NCI-H82 treated with DMSO at 0.1 percent for 48 hours (cell line): ENCODE measurements around the gene CPLANE2.
"Not testable (repeated sequence)": the region's sequence is repeated elsewhere in the genome, so short reads cannot be mapped to it uniquely, and the experiment has no call there.

Experiments
- DNase-seq: peaks from one replicate; lab custom pipeline; 2025; ENCODE audit not compliant: unreplicated experiment; lab: John Stamatoyannopoulos, UW

The CPLANE2 gene

GRCh38 chr1:16236511-16237342, at the start of gene CPLANE2:
Gene CPLANE2 (minus strand): TSS chr1:16237183. CDS start chr1:16236742, 441 bp downstream.
- DNase-seq, result peak; percentile 86

- DNase-seq, result peak; percentile 68
Observed at GRCh38 chr1:16286122-16286521, 49.1 kb upstream of the CPLANE2 start.

GRCh38 chr1:16281765-16282164, 44.8 kb upstream of the CPLANE2 start:
- DNase-seq, result no peak

GRCh38 chr1:16279186-16279585, 42.2 kb upstream of the CPLANE2 start:
- no peak for DNase-seq

GRCh38 chr1:16276302-16277030, 39.5 kb upstream of the CPLANE2 start:
- DNase-seq, result no peak

GRCh38 chr1:16275591-16275990, 38.6 kb upstream of the CPLANE2 start:
- DNase-seq, result no peak

GRCh38 chr1:16267690-16268180, 30.8 kb upstream of the CPLANE2 start:
- no peak for DNase-seq

GRCh38 chr1:16266411-16267118, 29.6 kb upstream of the CPLANE2 start:
- DNase-seq, result no peak

GRCh38 chr1:16262067-16262466, 25.1 kb upstream of the CPLANE2 start:
- no peak for DNase-seq

GRCh38 chr1:16260814-16261213, 23.8 kb upstream of the CPLANE2 start:
- DNase-seq, result no peak

- DNase-seq, result no peak
Observed at GRCh38 chr1:16258591-16259135, 21.7 kb upstream of the CPLANE2 start.

- no peak for DNase-seq
Observed at GRCh38 chr1:16257968-16258367, 21.0 kb upstream of the CPLANE2 start.

- DNase-seq, result not testable (repeated sequence)
Observed at GRCh38 chr1:16257556-16257955, 20.6 kb upstream of the CPLANE2 start.

- no peak for DNase-seq
Observed at GRCh38 chr1:16256478-16256877, 19.5 kb upstream of the CPLANE2 start.

- no peak for DNase-seq
Observed at GRCh38 chr1:16254263-16254928, 17.4 kb upstream of the CPLANE2 start.

GRCh38 chr1:16253332-16253922, 16.4 kb upstream of the CPLANE2 start:
- DNase-seq, result no peak

- no peak for DNase-seq
Observed at GRCh38 chr1:16252912-16253311, 15.9 kb upstream of the CPLANE2 start.

- no peak for DNase-seq
Observed at GRCh38 chr1:16251381-16251780, 14.4 kb upstream of the CPLANE2 start.

- DNase-seq, result no peak
Observed at GRCh38 chr1:16250524-16251251, 13.7 kb upstream of the CPLANE2 start.
